ENCODE results near the gene MDGA2.

MDGA2 gene

GRCh38 chr14:47240748-47241437, 434.5 kb downstream of the MDGA2 start:
- DNase-seq (ENCODE audit: extremely low spot score) = no peak
- POLR2A ChIA-PET = no interaction called here
- TF ChIP-seq FOXA1 (IDR thresholded peaks at IDR 0.05) (no peak), FOXM1 (IDR thresholded peaks at IDR 0.05; ENCODE audit: borderline replicate concordance) (no peak), ELF4 (IDR thresholded peaks at IDR 0.05) (no peak), HDGF (IDR thresholded peaks at IDR 0.05; ENCODE audit: borderline replicate concordance) (no peak), SUZ12 (IDR thresholded peaks at IDR 0.05) (no peak), ARNT (IDR thresholded peaks at IDR 0.05) (no peak), TARDBP (IDR thresholded peaks at IDR 0.05) (no peak)
- CTCF ChIA-PET = no interaction called here

GRCh38 chr14:47235619-47236018, 439.8 kb downstream of the MDGA2 start:
- ChIA-PET POLR2A (no interaction called here), CTCF (no interaction called here)
- TF ChIP-seq LEF1 (IDR thresholded peaks at IDR 0.05; ENCODE audit: borderline replicate concordance) (no peak), HDGF (IDR thresholded peaks at IDR 0.05; ENCODE audit: borderline replicate concordance) (no peak), BHLHE40 (IDR thresholded peaks at IDR 0.05; ENCODE audit: borderline replicate concordance) (no peak), L3MBTL2 (conservative IDR thresholded peaks at IDR 0.05) (no peak), CTBP1 (IDR thresholded peaks at IDR 0.05; ENCODE audit: borderline replicate concordance) (no peak), ZNF384 (IDR thresholded peaks at IDR 0.05) (no peak), ARNT (IDR thresholded peaks at IDR 0.05) (no peak), NFRKB (IDR thresholded peaks at IDR 0.05) (no peak), TARDBP (IDR thresholded peaks at IDR 0.05) (no peak), SUZ12 (IDR thresholded peaks at IDR 0.05) (no peak), PKNOX1 (IDR thresholded peaks at IDR 0.05) (no peak), ELF4 (IDR thresholded peaks at IDR 0.05) (no peak), FOXK2 (IDR thresholded peaks at IDR 0.05) (no peak), FOXA1 (IDR thresholded peaks at IDR 0.05) (no peak), SP1 (IDR thresholded peaks at IDR 0.05) (no peak), FOXM1 (IDR thresholded peaks at IDR 0.05; ENCODE audit: borderline replicate concordance) (no peak)

GRCh38 chr14:47226877-47227520, 448.4 kb downstream of the MDGA2 start:
- POLR2A ChIA-PET = no interaction called here
- TF ChIP-seq FOXK2 (IDR thresholded peaks at IDR 0.05) (no peak), ELF4 (IDR thresholded peaks at IDR 0.05) (no peak), HDGF (IDR thresholded peaks at IDR 0.05; ENCODE audit: borderline replicate concordance) (no peak), ZNF384 (IDR thresholded peaks at IDR 0.05) (no peak), L3MBTL2 (conservative IDR thresholded peaks at IDR 0.05) (no peak), FOXM1 (IDR thresholded peaks at IDR 0.05; ENCODE audit: borderline replicate concordance) (no peak), LEF1 (IDR thresholded peaks at IDR 0.05; ENCODE audit: borderline replicate concordance) (no peak), SP1 (IDR thresholded peaks at IDR 0.05) (no peak), NFRKB (IDR thresholded peaks at IDR 0.05) (no peak), FOXA1 (IDR thresholded peaks at IDR 0.05) (no peak), TARDBP (IDR thresholded peaks at IDR 0.05) (no peak)
- CTCF ChIA-PET = no interaction called here
- DNase-seq (ENCODE audit: extremely low spot score) = no peak

More at GRCh38 chr14:47235619-47236018, 439.8 kb downstream of the MDGA2 start:
- no peak for DNase-seq (ENCODE audit: extremely low spot score)

- DNase-seq (ENCODE audit: extremely low spot score) = no peak
- ChIA-PET POLR2A (no interaction called here), CTCF (no interaction called here)
- no peak for TF ChIP-seq HDGF (IDR thresholded peaks at IDR 0.05; ENCODE audit: borderline replicate concordance)
- TF ChIP-seq FOXA1 (IDR thresholded peaks at IDR 0.05) = no peak
- no peak for TF ChIP-seq ZNF384 (IDR thresholded peaks at IDR 0.05)
These were observed 451.7 kb downstream of the MDGA2 start for GRCh38 chr14:47223656-47224055.

- ChIA-PET POLR2A (no interaction called here), CTCF (no interaction called here)
- no peak for DNase-seq (ENCODE audit: extremely low spot score)
- TF ChIP-seq ARNT (IDR thresholded peaks at IDR 0.05) = no peak
- TF ChIP-seq SP1 (IDR thresholded peaks at IDR 0.05) = no peak
- no peak for TF ChIP-seq PKNOX1 (IDR thresholded peaks at IDR 0.05)
- TF ChIP-seq FOXM1 (IDR thresholded peaks at IDR 0.05; ENCODE audit: borderline replicate concordance) = no peak
- TF ChIP-seq ZNF384 (IDR thresholded peaks at IDR 0.05) = no peak
- TF ChIP-seq FOXA1 (IDR thresholded peaks at IDR 0.05) = no peak
- no peak for TF ChIP-seq TARDBP (IDR thresholded peaks at IDR 0.05)
- TF ChIP-seq FOXK2 (IDR thresholded peaks at IDR 0.05) = no peak
- TF ChIP-seq L3MBTL2 (conservative IDR thresholded peaks at IDR 0.05) = no peak
- TF ChIP-seq NFRKB (IDR thresholded peaks at IDR 0.05) = no peak
- TF ChIP-seq ELF4 (IDR thresholded peaks at IDR 0.05) = no peak
- no peak for TF ChIP-seq BHLHE40 (IDR thresholded peaks at IDR 0.05; ENCODE audit: borderline replicate concordance)
- TF ChIP-seq LEF1 (IDR thresholded peaks at IDR 0.05; ENCODE audit: borderline replicate concordance) = no peak
- TF ChIP-seq HDGF (IDR thresholded peaks at IDR 0.05; ENCODE audit: borderline replicate concordance) = no peak
These were observed 455.3 kb downstream of the MDGA2 start for GRCh38 chr14:47220096-47220495.

- TF ChIP-seq SUZ12 (IDR thresholded peaks at IDR 0.05) (no peak), L3MBTL2 (conservative IDR thresholded peaks at IDR 0.05) (no peak), TARDBP (IDR thresholded peaks at IDR 0.05) (no peak), FOXA1 (IDR thresholded peaks at IDR 0.05) (no peak), SP1 (IDR thresholded peaks at IDR 0.05) (no peak), NFRKB (IDR thresholded peaks at IDR 0.05) (no peak), LEF1 (IDR thresholded peaks at IDR 0.05; ENCODE audit: borderline replicate concordance) (no peak), ELF4 (IDR thresholded peaks at IDR 0.05) (no peak), ZNF384 (IDR thresholded peaks at IDR 0.05) (no peak), CTBP1 (IDR thresholded peaks at IDR 0.05; ENCODE audit: borderline replicate concordance) (no peak), BHLHE40 (IDR thresholded peaks at IDR 0.05; ENCODE audit: borderline replicate concordance) (no peak), FOXK2 (IDR thresholded peaks at IDR 0.05) (no peak), HDGF (IDR thresholded peaks at IDR 0.05; ENCODE audit: borderline replicate concordance) (no peak), PKNOX1 (IDR thresholded peaks at IDR 0.05) (no peak), FOXM1 (IDR thresholded peaks at IDR 0.05; ENCODE audit: borderline replicate concordance) (no peak), ARNT (IDR thresholded peaks at IDR 0.05) (no peak)
- CTCF ChIA-PET = no interaction called here
- POLR2A ChIA-PET = no interaction called here
- no peak for DNase-seq (ENCODE audit: extremely low spot score)
These were observed 464.1 kb downstream of the MDGA2 start for GRCh38 chr14:47211263-47211662.
